GM21390 (cell line): ENCODE measurements around the gene CUL4A.
"Not testable (repeated sequence)": the region's sequence is repeated elsewhere in the genome, so short reads cannot be mapped to it uniquely, and the experiment has no call there.

Source experiments
- ATAC-seq: cut with Tn5 transposase; IDR thresholded peaks from one replicate; pipeline ENCODE4 v1.9.1; 2021; ENCODE audit not compliant: unreplicated experiment

The CUL4A gene

DNA sequence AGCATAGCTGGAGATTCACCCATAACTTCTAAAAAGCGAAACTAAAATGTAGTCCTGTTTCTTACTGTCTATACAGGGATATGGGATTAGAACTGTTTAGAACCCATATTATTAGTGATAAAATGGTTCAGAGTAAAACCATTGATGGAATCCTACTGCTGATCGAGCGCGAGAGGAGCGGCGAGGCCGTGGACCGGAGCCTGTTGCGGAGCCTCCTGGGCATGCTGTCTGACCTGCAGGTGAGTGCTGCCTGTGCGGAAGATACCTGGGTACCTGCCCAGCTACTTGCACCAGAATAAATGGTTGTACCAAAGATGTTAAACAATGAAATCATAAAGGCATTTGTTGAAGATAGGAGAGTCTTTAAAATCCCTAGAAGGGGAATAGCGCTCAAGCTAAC, 23.7 kb downstream of the CUL4A start:
- ATAC-seq = no peak

DNA sequence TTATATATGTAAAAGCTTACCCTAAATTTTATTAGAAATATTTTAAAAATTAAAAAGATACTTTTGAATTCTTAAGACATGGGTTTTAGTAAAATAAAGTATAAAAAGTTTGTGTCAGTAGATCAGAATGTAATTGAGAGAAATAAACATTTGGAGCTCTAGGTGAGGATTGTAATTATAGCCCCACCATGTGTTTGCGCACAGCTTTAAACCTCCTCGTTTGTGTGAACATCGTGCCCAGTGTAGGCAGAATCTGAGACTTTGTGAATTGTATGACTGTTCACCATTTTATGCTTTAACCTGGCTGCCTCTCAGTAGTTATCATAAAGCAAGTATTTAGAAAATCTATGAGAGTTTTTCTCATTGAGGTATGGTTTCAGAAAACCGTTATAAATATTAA, 29.1 kb downstream of the CUL4A start:
- ATAC-seq = no peak

DNA sequence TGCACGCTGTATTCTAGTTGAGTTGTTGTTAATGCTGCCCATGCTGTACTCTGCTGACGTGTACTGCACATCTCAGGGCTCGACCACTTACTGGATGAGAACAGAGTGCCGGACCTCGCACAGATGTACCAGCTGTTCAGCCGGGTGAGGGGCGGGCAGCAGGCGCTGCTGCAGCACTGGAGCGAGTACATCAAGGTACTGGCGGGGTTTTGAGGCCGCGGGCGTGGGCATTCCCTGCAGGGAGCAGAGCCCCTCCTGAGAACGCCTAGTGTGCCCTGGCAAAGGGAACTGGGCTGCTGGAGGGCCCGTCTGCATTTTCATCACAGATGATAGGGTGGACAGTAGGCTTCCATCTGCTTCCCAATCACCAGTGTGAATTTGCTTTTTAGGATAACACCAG, 29.9 kb downstream of the CUL4A start:
- no peak for ATAC-seq

DNA sequence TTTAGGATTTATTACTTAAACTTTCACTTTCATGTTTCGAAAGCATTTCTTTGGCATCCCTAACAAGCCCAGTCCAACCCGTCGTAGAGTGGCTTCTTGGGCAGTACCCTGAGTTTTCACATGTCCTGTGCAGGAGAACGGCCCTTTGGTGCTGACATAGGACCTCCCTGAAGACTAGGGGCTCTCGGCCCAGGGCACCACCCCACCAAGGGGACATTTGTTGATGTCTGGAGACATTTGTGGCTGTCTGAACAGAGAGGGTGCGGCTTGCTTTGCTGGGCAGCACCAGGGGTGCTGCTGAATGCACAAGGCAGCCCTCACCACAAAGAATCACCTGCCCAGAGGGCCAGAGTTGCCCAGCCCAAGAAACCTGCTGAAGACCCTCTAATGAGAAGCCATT, 30.6 kb downstream of the CUL4A start:
- no peak for ATAC-seq

DNA sequence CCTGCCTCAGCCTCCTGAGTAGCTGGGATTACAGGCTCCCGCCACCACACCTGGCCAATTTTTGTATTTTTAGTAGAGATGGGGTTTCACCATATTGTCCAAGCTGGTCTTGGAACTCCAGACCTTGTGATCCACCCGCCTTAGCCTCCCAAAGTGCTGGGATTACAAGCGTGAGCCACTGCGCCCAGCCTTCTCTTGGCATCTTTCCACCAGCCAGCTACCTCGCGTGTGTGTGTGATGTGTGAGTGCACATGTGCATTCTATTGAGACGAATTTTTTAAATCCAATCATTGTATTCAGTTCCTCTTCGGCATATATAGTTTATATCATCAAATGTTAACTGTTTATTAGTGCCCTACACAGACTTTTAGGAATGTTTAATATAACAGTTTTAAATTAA, 32.2 kb downstream of the CUL4A start:
- ATAC-seq = not testable (repeated sequence)

DNA sequence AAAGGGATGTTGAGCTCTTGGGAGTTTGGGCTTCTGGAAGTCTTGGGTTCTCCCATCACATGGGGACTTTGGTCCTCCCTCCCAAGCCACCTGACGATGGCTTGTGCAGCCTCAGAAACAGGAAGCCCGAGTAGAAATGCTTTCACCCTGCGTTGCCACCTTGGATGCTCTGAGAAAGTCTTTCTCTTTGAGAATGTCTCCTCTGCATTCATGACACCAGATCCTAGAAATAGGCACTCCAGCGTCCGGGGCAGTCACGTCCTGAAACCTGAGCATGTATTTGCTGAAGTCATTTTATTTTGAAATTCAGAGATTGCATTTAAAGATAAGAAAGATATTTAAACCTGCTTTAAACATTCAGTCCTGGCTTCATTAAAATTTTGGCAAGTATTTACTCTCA, 34.4 kb downstream of the CUL4A start:
- no peak for ATAC-seq

DNA sequence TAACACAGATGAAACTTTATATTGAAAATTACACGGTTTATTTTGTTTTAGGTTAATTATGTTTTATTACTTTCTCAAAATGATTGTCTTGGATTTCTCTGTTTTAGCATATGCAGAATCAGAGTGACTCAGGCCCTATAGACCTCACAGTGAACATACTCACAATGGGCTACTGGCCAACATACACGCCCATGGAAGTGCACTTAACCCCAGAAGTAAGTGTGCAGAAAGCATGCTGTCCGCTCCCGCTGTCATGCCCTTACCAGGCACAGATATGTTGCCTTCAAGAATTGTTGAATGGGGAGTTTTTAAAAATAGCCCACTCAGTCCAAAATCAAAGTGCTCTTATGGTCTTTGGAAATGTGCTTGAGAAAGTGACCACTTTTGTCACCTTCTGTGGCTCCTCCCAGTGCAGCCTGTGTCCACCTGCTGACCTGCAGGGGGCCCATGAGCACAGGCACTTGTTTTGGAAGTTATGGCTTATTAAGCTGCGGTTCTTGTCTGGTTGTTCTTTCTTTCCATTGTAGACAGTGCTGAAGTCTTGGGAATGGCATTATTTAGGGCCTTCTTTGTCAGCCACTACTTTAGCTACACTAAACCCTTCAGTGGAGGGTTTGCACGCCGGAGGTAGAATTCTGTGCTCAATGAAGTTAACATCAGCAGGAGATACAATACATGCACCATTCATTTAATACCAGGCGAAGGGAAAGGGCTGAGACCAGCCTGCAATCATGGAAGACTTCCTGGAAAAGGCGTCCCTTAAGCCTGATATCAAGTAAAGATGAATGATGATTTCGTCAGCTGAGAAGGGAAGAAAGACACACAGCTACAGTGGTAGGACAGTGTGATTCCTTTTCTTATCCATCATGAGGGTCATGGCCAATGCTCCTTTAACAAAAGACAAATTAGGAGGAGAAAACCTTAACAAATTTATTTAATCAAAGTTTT, 36.7 kb downstream of the CUL4A start:
- no peak for ATAC-seq

DNA sequence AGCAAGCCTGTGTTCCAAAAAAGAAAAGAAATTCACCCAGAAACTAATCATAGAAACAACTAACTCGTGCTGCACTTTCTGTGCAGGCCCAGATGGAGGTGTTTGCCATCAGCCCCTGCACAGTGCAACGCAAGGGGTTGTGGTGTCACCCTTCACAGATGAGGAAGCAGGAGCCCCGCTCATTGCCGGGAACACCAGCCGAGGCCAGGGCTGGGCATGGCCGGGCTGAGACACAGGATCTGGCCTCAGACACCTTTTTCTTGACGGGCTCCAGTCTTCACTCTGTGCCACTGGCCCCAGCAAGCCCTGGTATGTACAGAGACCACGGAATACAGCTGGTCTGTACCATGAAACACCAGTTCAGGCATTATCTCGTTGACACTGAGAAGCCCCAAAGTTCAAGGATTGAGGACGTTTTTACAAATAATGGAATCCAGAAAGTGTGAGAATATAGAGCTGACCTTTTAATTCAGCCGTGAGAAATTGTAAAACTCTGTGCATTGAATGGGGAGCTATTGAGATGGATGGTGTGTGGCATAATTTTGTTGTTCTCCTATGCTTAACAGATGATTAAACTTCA, 43.2 kb downstream of the CUL4A start:
- no peak for ATAC-seq

DNA sequence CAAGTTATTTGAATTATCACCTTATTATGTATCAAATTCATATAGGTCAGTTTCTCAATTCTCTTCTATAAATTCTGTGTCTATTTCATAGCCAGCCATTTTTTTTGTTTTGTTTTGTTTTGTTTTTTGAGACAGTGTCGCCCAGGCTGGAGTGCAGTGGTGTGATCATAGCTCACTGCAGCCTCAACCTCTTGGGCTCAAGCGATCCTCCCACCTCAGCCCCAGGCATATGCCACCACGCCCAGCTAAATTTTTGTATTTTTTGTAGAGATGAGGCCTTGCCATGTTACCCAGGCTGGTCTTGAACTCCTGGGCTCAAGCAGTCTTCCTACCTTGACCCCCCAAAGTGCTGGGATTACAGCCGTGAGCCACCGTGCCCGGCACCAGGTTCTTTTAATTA, 48.5 kb downstream of the CUL4A start:
- not testable (repeated sequence) for ATAC-seq

DNA sequence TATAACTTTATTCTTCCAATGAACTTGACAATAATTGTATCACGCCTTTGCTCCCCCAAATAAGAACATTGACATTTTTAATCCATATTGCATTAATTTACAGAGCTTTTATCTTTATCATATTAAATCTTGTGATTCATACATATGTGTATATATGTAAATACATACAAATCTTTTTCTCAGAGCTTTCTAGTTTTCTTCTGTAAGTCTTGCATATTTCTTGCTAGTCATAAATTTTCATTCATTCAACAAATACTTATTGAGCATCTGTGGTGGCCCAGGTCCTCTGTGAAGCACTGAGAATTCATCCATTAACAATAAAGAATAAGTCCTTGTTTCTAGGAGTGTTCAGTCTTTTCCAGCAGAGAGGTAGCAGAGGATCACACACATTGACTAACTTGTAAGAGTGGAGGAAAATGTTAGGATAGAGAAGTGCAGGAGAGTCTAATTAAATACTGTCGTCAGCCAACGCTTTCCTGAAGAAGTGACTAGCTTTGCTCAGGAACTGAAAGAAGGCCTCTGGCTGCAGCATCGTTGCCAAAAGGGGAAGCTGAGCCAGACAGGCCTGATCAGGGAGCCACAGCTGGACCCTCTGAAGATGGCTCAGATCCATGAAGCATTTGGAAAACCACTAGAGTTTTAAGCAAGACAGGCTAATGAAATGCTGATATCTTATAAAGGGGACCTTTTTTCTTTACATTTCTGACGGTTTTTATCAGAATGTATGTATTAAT, 49.1 kb downstream of the CUL4A start:
- no peak for ATAC-seq

DNA sequence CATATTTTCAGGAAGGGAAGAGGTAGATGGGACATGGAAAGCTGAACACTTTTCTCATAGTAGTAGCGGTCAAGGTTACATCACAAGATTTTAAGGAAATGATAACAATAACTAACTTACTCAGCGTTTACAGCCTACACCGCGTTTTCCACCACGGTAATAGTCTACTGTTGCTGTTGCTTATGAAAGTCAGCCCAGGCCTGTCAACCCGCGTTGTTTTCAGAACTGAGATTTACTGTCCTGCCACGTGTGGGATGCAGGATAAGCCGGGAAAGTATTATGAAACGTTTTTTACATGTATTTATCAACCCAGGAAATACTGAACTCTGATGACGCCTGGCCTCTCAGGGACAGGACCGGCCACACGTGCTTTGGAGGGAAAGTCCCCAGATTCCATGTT, 51.6 kb downstream of the CUL4A start:
- ATAC-seq = no peak

DNA sequence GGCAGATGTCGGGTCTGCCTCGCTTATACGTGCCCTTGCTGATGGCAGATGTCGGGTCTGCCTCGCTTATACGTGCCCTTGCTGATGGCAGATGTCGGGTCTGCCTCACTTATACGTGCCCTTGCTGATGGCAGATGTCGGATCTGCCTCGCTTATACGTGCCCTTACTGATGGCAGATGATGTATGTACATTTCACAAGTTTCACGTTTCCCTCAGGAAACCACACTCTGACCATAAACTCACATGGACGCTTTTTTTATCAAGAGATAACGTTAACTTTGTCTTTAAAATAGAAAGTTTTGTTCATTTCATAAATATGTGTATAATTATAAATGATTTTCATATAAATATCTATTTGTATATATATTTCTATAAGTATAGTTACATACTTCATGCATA, 53.6 kb downstream of the CUL4A start:
- ATAC-seq = not testable (repeated sequence)

DNA sequence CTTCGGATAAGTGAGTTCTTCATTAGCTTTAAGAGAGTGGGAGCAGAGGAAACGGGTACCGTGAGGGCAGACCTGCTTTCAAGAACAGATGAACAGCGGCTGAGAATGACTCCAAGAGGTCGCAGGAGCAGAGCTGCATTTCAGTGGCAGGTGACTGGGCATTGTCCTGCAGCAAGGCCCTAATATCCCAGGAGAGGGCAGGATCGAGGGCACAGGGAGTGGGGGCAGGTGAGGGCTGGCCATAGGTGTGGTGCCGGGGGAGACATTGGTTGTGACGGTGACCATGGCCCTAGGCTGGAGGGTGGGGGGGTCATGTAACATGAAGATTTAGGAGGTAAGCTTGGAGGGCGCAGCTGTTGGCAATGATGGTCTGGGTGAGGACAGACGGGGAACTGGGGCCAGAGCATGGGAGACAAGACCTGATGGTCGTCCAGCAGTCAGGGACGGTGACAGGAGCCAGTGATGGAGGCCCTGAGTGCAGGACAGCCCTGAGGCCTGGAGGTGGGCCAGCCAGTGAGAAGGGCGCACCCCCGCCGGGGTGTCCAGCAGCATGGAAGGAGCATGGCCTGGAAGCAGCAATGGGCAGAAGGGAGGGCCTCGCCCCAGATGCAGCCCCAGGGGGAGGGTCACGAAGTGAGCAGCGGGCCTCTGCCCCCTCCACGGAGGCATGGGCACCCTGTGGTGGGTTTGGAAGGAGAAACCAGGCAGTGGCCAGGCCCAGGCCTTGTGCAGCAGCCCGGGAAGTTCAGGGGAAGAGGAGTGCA, 58.4 kb downstream of the CUL4A start:
- ATAC-seq = no peak

DNA sequence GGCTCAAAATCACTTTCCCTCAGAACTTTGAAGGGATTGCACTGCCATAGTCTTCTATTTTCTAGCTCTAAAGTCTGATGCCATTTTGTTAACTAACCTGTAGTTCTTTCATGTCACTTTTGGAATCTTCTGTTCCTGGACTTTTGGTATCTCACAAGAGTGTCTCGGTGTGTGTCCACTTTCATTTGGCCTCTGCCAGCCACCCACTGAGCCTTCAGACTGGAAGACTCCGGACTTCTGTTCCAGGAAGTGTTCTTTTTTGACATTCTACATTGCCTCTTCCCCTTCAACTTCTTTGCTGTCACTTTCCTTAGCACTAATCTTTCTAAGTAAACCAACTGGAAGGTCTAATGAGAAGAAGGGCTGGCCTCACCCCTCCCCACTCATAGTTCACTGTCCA, 62.6 kb downstream of the CUL4A start:
- ATAC-seq = no peak

DNA sequence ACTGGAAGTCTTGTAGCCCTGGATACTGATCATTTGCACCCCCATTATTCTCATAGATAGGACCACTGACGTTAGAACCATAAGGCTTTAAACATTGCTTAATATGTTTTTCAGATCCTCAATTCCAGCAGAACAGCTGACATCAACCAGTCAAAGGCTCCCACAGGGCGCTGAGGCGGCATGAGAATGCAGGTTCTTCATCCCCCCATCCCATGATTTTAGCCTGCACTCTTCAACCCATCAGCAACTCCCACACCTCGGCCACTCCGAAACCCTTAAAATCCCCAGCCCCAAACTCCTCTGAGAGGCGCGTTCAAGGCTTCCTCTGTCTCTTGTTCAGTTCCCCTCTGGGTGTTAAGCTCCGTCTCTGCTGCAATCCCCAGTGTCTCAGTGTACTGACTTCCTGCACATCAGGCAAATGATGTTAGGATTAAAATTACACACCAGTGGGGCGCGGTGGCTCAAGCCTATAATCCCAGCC, 63.3 kb downstream of the CUL4A start:
- ATAC-seq = no peak

DNA sequence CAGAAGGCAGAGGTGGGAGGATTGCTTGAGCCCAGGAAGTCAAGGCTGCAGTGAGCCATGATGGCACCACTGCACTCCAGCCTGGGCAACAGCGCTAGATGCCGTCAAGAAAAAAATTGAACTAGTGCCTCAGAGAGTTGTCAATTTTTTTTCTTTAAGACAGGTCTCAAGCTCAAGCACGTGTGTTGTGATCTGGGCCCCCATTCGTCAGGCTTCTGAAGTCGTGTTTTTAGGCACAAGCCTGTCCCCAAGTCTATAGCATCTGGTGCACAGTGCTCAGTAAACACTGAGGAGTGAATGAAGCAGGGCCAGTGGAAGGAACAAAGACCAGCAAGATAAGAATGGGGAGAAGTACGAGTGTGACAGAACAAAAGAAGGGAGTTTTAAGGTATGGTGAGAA, 63.9 kb downstream of the CUL4A start:
- ATAC-seq = no peak

DNA sequence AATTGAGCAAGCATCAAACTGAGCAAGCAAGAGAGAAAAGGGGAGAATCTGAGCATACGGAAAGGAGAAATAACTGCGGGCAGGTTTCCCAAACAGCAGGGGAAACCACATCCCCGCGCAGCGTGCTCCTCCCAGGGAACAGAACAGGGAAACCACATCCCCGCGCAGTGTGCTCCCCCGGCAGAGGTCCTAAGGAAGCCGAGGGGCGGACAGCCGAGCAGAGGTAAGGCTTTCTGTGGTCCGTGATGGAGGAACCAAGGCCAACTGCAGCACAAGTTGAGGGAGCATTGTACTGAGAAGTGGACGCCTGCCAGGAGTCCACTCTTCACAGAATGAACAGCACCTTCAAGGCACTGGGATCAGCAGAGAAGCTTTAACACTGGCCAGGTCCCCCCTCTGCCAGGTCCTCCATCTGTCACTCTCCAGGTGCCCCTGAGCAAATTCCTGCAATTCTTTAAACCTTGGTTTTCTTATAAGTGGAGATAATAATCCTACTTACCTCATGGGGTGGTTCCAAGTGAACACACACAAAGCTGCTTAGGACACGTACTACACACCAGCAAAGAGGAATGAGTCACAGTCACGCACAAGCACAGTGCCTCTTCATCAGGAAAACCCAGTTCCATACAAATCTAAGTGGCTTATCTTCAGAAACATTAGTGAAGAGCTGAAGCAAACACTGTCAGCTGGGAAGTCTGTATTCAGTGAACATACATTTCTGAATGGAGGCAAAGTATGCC, 64.6 kb downstream of the CUL4A start:
- ATAC-seq = no peak

DNA sequence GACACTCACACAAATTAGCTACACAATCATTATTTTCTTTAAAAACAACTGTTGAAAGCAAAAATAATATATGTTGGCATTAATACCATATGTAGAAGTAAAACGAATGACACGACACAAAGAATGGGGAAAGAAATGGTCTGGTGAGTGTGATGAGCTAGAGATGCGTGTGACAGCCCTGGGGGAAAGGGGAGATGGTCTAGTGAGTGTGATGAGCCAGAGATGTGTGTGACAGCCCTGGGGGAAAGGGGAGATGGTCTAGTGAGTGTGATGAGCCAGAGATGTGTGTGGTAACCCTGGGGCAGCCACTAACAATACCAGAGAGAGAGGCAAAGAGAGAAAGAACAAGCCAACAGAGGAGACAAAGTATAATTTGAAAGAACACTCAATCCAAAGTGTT, 65.3 kb downstream of the CUL4A start:
- ATAC-seq = no peak

DNA sequence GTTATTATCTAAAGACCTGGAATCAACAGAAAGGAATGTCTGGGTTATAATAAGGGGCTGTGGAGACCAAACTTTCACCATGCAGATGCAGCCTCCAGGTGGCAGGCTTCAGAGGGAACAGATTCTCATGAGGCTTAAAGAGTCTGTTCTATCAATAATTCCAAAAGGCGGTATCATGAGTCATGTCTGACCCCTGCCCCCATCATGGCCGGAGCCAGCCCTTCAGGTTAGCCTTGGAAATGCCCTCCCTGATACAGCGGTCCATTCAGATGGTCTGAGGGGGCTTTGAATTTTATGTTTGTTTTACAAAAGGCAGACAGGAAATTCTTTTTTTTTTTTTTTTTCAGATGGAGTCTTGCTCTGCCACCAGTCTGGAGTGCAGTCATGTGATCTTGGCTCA, 66.0 kb downstream of the CUL4A start:
- no peak for ATAC-seq

DNA sequence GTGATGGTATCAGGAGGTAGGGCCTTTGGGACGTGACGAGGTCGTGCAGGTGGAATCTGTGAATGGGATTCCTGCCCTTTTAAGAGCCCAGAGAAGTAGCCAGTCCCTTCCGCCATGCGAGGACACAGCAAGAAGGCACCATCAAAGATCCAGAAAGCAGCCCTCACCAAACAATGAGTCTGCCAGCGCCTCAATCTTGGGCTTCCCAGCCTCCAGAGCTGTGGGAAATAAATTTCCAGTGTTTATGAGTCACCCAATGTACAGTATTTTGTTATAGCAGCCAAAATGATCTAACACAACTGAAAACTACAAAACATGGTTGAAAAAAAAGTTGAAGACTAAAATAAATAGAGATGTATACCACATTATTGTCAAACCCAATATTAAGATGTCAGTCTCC, 70.7 kb downstream of the CUL4A start:
- no peak for ATAC-seq
